ENCODE data around the gene SPOCK3. TPM values are rescaled to one million over a fixed set of nuclear protein-coding genes. Genes with fewer than 3 reads are reported as not detected.

The SPOCK3 gene
- total RNA-seq, 1 donor from 2014 or later: 0.53 TPM

DNA sequence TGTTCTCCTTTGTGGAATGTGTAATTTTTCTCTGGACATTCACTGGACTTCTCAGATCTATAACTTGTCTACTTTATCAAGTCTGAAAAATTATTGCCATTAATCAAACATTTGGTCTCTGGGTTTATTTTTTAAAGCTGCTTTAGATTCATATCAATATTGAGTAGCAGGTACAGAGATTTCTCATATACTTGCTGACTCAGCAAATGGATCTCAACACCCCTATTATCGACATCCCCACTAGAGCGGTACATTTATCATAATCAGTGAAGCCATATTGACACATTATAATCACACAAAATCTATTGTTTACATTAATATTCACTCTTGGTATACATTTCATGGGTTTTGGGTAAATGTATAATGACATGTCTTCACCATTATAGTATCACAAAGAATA is 268.7 kb downstream of the SPOCK3 start:
- no peaks in the 10 kb centered on the region for H3K36me3 ChIP-seq (ENCODE audit: control insufficient read depth, insufficient read depth, low read length)
- H3K27me3 ChIP-seq (ENCODE audit: control insufficient read depth, insufficient read depth, low read length): no peaks in the 10 kb centered on the region
- H3K4me3 ChIP-seq (ENCODE audit: low read depth, low read length): no peak overlapping the region
- DNase-seq (ENCODE audit: low read depth): no peak
- TF ChIP-seq, protein P1, sequence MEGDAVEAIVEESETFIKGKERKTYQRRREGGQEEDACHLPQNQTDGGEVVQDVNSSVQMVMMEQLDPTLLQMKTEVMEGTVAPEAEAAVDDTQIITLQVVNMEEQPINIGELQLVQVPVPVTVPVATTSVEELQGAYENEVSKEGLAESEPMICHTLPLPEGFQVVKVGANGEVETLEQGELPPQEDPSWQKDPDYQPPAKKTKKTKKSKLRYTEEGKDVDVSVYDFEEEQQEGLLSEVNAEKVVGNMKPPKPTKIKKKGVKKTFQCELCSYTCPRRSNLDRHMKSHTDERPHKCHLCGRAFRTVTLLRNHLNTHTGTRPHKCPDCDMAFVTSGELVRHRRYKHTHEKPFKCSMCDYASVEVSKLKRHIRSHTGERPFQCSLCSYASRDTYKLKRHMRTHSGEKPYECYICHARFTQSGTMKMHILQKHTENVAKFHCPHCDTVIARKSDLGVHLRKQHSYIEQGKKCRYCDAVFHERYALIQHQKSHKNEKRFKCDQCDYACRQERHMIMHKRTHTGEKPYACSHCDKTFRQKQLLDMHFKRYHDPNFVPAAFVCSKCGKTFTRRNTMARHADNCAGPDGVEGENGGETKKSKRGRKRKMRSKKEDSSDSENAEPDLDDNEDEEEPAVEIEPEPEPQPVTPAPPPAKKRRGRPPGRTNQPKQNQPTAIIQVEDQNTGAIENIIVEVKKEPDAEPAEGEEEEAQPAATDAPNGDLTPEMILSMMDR (IDR thresholded peaks at IDR 0.05; ENCODE audit: insufficient read depth, low read length, severe bottlenecking): no peak
- no peak for FAIRE-seq

DNA sequence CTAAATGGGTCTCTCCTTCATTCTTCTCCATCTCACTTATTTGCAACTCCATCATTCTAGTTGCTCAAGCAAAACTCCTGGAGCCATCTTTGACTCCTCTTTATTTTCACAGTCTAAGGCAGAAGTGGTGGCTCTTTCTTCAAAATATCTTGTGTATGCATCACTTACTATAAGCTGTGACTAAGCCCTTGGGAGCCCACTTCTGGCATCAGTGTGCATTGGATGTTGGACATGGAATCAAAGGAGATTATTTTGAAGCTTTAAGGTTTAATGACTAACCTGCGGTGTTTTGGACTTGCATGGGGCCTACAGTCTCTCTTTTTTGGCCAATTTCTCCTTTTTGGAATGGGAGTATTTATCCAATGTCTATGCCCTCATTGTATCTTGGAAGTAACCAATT is 276.8 kb downstream of the SPOCK3 start:
- no peaks in the 10 kb centered on the region for H3K27me3 ChIP-seq (ENCODE audit: control insufficient read depth, insufficient read depth, low read length)
- TF ChIP-seq, protein P1 (IDR thresholded peaks at IDR 0.05; ENCODE audit: insufficient read depth, low read length, severe bottlenecking): no peak
- FAIRE-seq (no peak), DNase-seq (ENCODE audit: low read depth) (peak; percentile 12)
- H3K4me3 ChIP-seq (ENCODE audit: low read depth, low read length): no peak overlapping the region
- no peaks in the 10 kb centered on the region for H3K36me3 ChIP-seq (ENCODE audit: control insufficient read depth, insufficient read depth, low read length)

DNA sequence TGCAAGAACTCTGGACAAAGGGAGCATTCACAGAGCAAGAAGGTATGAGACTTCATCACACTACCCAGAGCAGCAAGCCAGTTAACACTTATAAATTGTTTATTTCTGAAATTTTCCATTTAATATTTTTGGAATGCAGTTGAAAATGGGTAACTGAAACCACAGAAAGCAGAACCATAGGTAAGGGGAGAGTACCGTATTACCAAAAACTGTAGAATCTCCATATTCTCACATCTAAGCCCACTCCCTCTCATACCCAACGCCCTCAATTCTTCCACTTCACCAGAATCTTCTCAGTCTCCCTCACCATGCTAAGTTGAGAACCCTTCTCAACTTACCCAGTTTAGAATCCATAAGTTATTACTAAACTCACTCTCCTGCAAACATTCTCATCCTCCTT is 277.8 kb downstream of the SPOCK3 start:
- no peak for DNase-seq (ENCODE audit: low read depth)
- TF ChIP-seq, protein P1 (IDR thresholded peaks at IDR 0.05; ENCODE audit: insufficient read depth, low read length, severe bottlenecking): no peak
- Histone ChIP-seq H3K27me3 (ENCODE audit: control insufficient read depth, insufficient read depth, low read length) (no peaks in the 10 kb centered on the region), H3K4me3 (ENCODE audit: low read depth, low read length) (no peak overlapping the region), H3K36me3 (ENCODE audit: control insufficient read depth, insufficient read depth, low read length) (no peaks in the 10 kb centered on the region)
- FAIRE-seq: no peak

DNA sequence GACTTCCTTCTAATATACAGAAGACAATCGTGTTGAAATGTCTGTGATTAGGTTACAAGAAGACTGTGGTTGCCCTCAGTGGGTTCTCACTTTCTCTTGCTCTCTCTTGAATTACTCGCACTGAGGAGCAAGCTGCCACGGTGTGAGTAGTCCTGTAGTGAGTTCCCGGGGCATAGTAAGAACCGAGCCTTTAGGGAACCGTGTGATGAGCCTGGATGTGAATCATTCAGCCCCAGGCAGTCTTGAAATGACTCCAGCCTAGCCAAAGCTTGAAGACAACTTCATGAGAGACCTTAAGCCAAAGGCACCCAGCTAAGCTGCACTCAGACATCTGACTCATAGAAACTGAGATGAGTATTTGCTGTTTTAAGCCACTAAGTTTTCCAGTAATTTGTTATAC is 292.7 kb downstream of the SPOCK3 start:
- FAIRE-seq (peak; percentile 13), DNase-seq (ENCODE audit: low read depth) (peak; percentile 95)

DNA sequence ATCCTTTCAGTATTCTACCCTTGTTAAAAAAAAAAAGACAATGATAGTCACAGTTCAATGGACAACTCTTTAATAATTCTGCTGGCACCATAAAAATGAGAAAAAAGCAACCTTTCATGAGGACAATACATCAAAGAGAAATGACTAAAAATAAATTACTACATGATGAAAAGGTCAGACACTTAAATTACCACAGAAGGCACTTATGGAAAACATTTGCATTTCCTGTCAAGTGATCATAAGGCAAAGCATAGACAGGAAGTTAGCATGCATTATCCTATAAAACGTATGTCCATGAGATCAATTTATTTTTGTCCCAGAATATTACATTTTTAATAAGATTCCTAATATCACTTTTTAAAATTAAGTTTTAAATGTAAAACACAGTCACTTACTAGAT is 303.8 kb downstream of the SPOCK3 start:
- FAIRE-seq: no peak
- TF ChIP-seq, protein P1 (IDR thresholded peaks at IDR 0.05; ENCODE audit: insufficient read depth, low read length, severe bottlenecking): no peak
- DNase-seq (ENCODE audit: low read depth): no peak
- Histone ChIP-seq H3K36me3 (ENCODE audit: control insufficient read depth, insufficient read depth, low read length) (no peaks in the 10 kb centered on the region), H3K27me3 (ENCODE audit: control insufficient read depth, insufficient read depth, low read length) (no peaks in the 10 kb centered on the region), H3K4me3 (ENCODE audit: low read depth, low read length) (no peak overlapping the region)

More for the DNA sequence above, 292.7 kb downstream of the SPOCK3 start:
- Histone ChIP-seq H3K4me3 (ENCODE audit: low read depth, low read length) (no peak overlapping the region), H3K27me3 (ENCODE audit: control insufficient read depth, insufficient read depth, low read length) (no peaks in the 10 kb centered on the region), H3K36me3 (ENCODE audit: control insufficient read depth, insufficient read depth, low read length) (no peaks in the 10 kb centered on the region)
- TF ChIP-seq, protein P1 (IDR thresholded peaks at IDR 0.05; ENCODE audit: insufficient read depth, low read length, severe bottlenecking): no peak

DNA sequence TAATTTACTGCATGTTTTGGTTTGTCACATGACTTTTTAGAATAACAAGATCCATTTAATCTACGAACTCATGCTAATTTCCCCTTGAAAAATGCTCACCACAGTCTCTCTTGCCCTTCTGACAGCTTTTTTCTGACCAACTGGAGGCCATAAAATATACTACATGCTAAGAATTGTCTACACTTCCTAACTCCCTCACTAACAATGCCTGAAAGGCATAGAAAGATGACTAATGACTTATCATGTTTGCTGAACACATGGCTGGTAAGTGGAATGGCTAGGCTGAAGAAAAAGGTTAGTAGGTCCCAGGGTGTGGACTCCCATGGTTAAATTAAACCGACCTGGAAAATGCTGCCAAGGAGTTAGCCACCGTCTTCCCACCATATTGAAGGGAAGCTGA is 309.9 kb downstream of the SPOCK3 start:
- H3K36me3 ChIP-seq (ENCODE audit: control insufficient read depth, insufficient read depth, low read length): no peaks in the 10 kb centered on the region
- H3K4me3 ChIP-seq (ENCODE audit: low read depth, low read length): no peak overlapping the region
- H3K27me3 ChIP-seq (ENCODE audit: control insufficient read depth, insufficient read depth, low read length): no peaks in the 10 kb centered on the region
- TF ChIP-seq, protein P1 (IDR thresholded peaks at IDR 0.05; ENCODE audit: insufficient read depth, low read length, severe bottlenecking): no peak
- no peak for FAIRE-seq
- peak; percentile 88 for DNase-seq (ENCODE audit: low read depth)
